GM12873 (cell line): ENCODE data around the gene GRXCR2.

Source experiments
- CTCF ChIP-seq: IDR thresholded peaks from 2 replicates; pipeline ENCODE4 v1.5.1; 2012; ENCODE audit warnings: low read depth, mild to moderate bottlenecking, moderate library complexity, low read length, control low read depth; ENCODE audit not compliant: insufficient read depth; ENCODE audit errors: missing control alignments

GRXCR2 gene

GRCh38 chr5:145872914-145873313 is at the start of gene GRXCR2:
GRXCR2 (minus strand) TSS chr5:145873014; CDS start chr5:145872968, 46 bp downstream.
- TF ChIP-seq CTCF: no peak

- TF ChIP-seq CTCF: no peak
Observed at GRCh38 chr5:145922059-145922458, 49.2 kb upstream of the GRXCR2 start.

- TF ChIP-seq CTCF: no peak
Observed at GRCh38 chr5:145921211-145921610, 48.4 kb upstream of the GRXCR2 start.

GRCh38 chr5:145920542-145921210 is 47.9 kb upstream of the GRXCR2 start:
- no peak for TF ChIP-seq CTCF

GRCh38 chr5:145919413-145919812 is 46.6 kb upstream of the GRXCR2 start:
- no peak for TF ChIP-seq CTCF

- TF ChIP-seq CTCF: no peak
Observed at GRCh38 chr5:145918397-145918796, 45.6 kb upstream of the GRXCR2 start.

GRCh38 chr5:145917288-145917687 is 44.5 kb upstream of the GRXCR2 start:
- TF ChIP-seq CTCF: no peak
